WTC11 (cell line): ENCODE results near the gene DPP10. TPM values are rescaled to one million over a fixed set of nuclear protein-coding genes. Genes with fewer than 3 reads are reported as not detected.

Experiments
- ATAC-seq: fragments of 200-7000 bp; cut with Tn5 transposase; 2 replicates; pipeline ENCODE4 v1.10.0; 2021; ENCODE audit warnings: mild to moderate bottlenecking, moderate library complexity
- CTCF ChIA-PET: fragments of 300-600 bp; sonication (Branson Sonifier 250); formaldehyde crosslinking; loops from one replicate; lab custom pipeline; 2021; ENCODE audit warnings: antibody characterized with exemption; lab: Charles Lee
- POLR2A ChIA-PET: fragments of 350-600 bp; sonication (Branson Sonifier 250); formaldehyde crosslinking; loops from one replicate; lab custom pipeline; 2021; ENCODE audit warnings: antibody characterized with exemption; lab: Charles Lee
- DNase-seq: peaks from one replicate; pipeline ENCODE4 v3.0.0; 2021; ENCODE audit warnings: low spot score
- H3K27ac Mint-ChIP-seq: 2 replicates; pipeline ENCODE4 v1.8.0; 2021; ENCODE audit warnings: mixed read lengths
- H3K27me3 Mint-ChIP-seq: 2 replicates; pipeline ENCODE4 v1.8.0; 2021; ENCODE audit warnings: low read depth, mild to moderate bottlenecking, moderate library complexity, mixed read lengths
- H3K36me3 Mint-ChIP-seq: 2 replicates; pipeline ENCODE4 v1.8.0; 2021; ENCODE audit warnings: mixed read lengths
- H3K4me1 Mint-ChIP-seq: 2 replicates; pipeline ENCODE4 v1.8.0; 2022; ENCODE audit warnings: mixed read lengths
- H3K4me3 Mint-ChIP-seq: 2 replicates; pipeline ENCODE4 v1.8.0; 2021; ENCODE audit warnings: mild to moderate bottlenecking, moderate library complexity, mixed read lengths
- H3K9me3 Mint-ChIP-seq: 2 replicates; pipeline ENCODE4 v1.8.0; 2021; ENCODE audit warnings: mixed read lengths
- CREB1 ChIP-seq: sonication (generic); formaldehyde crosslinking; IDR thresholded peaks from 2 replicates; pipeline ENCODE4 v1.8.0; 2023; ENCODE audit warnings: mild to moderate bottlenecking, missing genetic modification reagents
- CREM ChIP-seq: sonication (generic); formaldehyde crosslinking; IDR thresholded peaks from 2 replicates; pipeline ENCODE4 v1.8.1; 2022; ENCODE audit warnings: mild to moderate bottlenecking, missing genetic modification reagents, moderate library complexity
- FOXK1 ChIP-seq: sonication (generic); formaldehyde crosslinking; IDR thresholded peaks from 2 replicates; pipeline ENCODE4 v1.8.0; 2022; ENCODE audit warnings: mild to moderate bottlenecking, moderate library complexity, missing genetic modification reagents
- GTF2I ChIP-seq: fragments of 250-450 bp; sonication (Bioruptor Pico); conservative IDR thresholded peaks from 2 replicates; pipeline ENCODE4 v1.4.0; 2021; ENCODE audit warnings: mild to moderate bottlenecking
- KAT7 ChIP-seq: sonication (generic); formaldehyde crosslinking; IDR thresholded peaks from 2 replicates; pipeline ENCODE4 v1.8.1; 2023; ENCODE audit warnings: missing genetic modification reagents, mild to moderate bottlenecking, borderline replicate concordance
- MXD4 ChIP-seq: fragments of 250-450 bp; sonication (Bioruptor Pico); IDR thresholded peaks from 2 replicates; pipeline ENCODE4 v1.8.0; 2021; ENCODE audit warnings: mild to moderate bottlenecking, moderate library complexity, borderline replicate concordance
- NFE2L1 ChIP-seq: sonication (generic); formaldehyde crosslinking; IDR thresholded peaks from 2 replicates; pipeline ENCODE4 v1.8.1; 2023; ENCODE audit warnings: missing genetic modification reagents
- NR3C1 ChIP-seq: sonication (generic); formaldehyde crosslinking; conservative IDR thresholded peaks from 2 replicates; pipeline ENCODE4 v1.8.1; 2023; ENCODE audit warnings: low read depth, mild to moderate bottlenecking, missing genetic modification reagents
- RELA ChIP-seq: sonication (generic); formaldehyde crosslinking; IDR thresholded peaks from 2 replicates; pipeline ENCODE4 v1.8.1; 2022; ENCODE audit warnings: missing genetic modification reagents, mild to moderate bottlenecking, borderline replicate concordance
- TEAD4 ChIP-seq: sonication (generic); formaldehyde crosslinking; IDR thresholded peaks from 2 replicates; pipeline ENCODE4 v1.8.0; 2022; ENCODE audit warnings: mild to moderate bottlenecking, missing genetic modification reagents
- ZNF121 ChIP-seq: sonication (generic); formaldehyde crosslinking; IDR thresholded peaks from 2 replicates; pipeline ENCODE4 v1.8.0; 2023; ENCODE audit warnings: missing genetic modification reagents
- ZNF263 ChIP-seq: sonication (generic); formaldehyde crosslinking; IDR thresholded peaks from 2 replicates; pipeline ENCODE4 v1.8.1; 2022; ENCODE audit warnings: low read depth, mild to moderate bottlenecking, moderate library complexity, missing genetic modification reagents
- ZNF416 ChIP-seq: fragments of 250-450 bp; sonication (Bioruptor Pico); IDR thresholded peaks from 2 replicates; pipeline ENCODE4 v1.9.0; 2021; ENCODE audit warnings: mild to moderate bottlenecking, inconsistent platforms
- ZNF671 ChIP-seq: fragments of 250-450 bp; sonication (Bioruptor Pico); IDR thresholded peaks from 2 replicates; pipeline ENCODE4 v1.8.0; 2021; ENCODE audit warnings: mild to moderate bottlenecking
- total RNA-seq: library from RNA; stranded (reverse); gene quantifications from 3 replicates; pipeline ENCODE4 v1.2.3, GENCODE V29; 2021
- TF ChIP-seq, protein P1 (sequence below): sonication (generic); formaldehyde crosslinking; IDR thresholded peaks from 2 replicates; pipeline ENCODE4 v1.8.0; 2023; ENCODE audit warnings: mild to moderate bottlenecking, missing genetic modification reagents
- TF ChIP-seq, protein P2 (sequence below): fragments of 250-450 bp; sonication (Bioruptor Pico); IDR thresholded peaks from 2 replicates; pipeline ENCODE4 v2.1.2; 2022; ENCODE audit warnings: mild to moderate bottlenecking, moderate library complexity
- TF ChIP-seq, protein P3 (sequence below): sonication (generic); formaldehyde crosslinking; IDR thresholded peaks from 2 replicates; pipeline ENCODE4 v1.8.0; 2023; ENCODE audit warnings: missing genetic modification reagents
- TF ChIP-seq, protein P4 (sequence below): sonication (generic); formaldehyde crosslinking; IDR thresholded peaks from 2 replicates; pipeline ENCODE4 v1.8.0; 2022; ENCODE audit warnings: mild to moderate bottlenecking, missing genetic modification reagents
- TF ChIP-seq, protein P5 (sequence below): fragments of 250-450 bp; sonication (Bioruptor Pico); conservative IDR thresholded peaks from 2 replicates; pipeline ENCODE4 v1.9.0; 2021; ENCODE audit warnings: mild to moderate bottlenecking
- TF ChIP-seq, protein P6 (sequence below): sonication (generic); formaldehyde crosslinking; IDR thresholded peaks from 2 replicates; pipeline ENCODE4 v1.8.1; 2022; ENCODE audit warnings: mild to moderate bottlenecking, moderate library complexity, missing genetic modification reagents
- TF ChIP-seq, protein P7 (sequence below): sonication (generic); formaldehyde crosslinking; IDR thresholded peaks from 2 replicates; pipeline ENCODE4 v1.8.1; 2023; ENCODE audit warnings: mild to moderate bottlenecking, missing genetic modification reagents
- TF ChIP-seq, protein P8 (sequence below): sonication (generic); formaldehyde crosslinking; IDR thresholded peaks from 2 replicates; pipeline ENCODE4 v1.8.0; 2022; ENCODE audit warnings: mild to moderate bottlenecking, missing genetic modification reagents
- TF ChIP-seq, protein P9 (sequence below): sonication (generic); formaldehyde crosslinking; IDR thresholded peaks from 2 replicates; pipeline ENCODE4 v1.8.1; 2022; ENCODE audit warnings: low read depth, mild to moderate bottlenecking, moderate library complexity, missing genetic modification reagents, borderline replicate concordance

DPP10 gene
- total RNA-seq, 1 experiment from 2014 or later: 4.0 TPM

DNA sequence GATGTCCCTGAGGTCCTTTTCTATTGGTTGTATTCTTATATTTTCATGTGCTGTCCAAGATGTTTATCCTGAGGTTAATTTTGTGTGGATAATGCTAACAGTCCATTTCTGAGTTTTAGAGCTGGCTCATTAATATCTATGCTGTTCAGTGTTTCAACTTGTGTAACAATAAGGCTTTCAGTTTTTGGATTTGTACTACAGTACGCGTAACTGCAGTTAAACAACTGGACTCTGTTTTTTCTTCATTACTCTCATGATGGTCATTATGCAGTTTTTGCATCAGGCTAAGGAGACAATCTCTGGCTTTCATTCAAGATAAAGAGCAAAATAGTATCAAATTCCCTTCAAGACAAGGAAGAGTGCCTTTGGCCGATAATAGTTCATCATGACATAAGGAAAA, 1364.8 kb downstream of the DPP10 start:
- DNase-seq (no peak), ATAC-seq (no peak)
- TF ChIP-seq ZNF416 (CRISPR knock-in tag) (no peak), FOXK1 (CRISPR knock-in tag) (no peak), TEAD4 (no peak), ZNF263 (CRISPR knock-in tag) (no peak), NFE2L1 (no peak)
- TF ChIP-seq, protein P1, sequence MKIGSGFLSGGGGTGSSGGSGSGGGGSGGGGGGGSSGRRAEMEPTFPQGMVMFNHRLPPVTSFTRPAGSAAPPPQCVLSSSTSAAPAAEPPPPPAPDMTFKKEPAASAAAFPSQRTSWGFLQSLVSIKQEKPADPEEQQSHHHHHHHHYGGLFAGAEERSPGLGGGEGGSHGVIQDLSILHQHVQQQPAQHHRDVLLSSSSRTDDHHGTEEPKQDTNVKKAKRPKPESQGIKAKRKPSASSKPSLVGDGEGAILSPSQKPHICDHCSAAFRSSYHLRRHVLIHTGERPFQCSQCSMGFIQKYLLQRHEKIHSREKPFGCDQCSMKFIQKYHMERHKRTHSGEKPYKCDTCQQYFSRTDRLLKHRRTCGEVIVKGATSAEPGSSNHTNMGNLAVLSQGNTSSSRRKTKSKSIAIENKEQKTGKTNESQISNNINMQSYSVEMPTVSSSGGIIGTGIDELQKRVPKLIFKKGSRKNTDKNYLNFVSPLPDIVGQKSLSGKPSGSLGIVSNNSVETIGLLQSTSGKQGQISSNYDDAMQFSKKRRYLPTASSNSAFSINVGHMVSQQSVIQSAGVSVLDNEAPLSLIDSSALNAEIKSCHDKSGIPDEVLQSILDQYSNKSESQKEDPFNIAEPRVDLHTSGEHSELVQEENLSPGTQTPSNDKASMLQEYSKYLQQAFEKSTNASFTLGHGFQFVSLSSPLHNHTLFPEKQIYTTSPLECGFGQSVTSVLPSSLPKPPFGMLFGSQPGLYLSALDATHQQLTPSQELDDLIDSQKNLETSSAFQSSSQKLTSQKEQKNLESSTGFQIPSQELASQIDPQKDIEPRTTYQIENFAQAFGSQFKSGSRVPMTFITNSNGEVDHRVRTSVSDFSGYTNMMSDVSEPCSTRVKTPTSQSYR (CRISPR knock-in tag): no peak
- TF ChIP-seq, protein P2, sequence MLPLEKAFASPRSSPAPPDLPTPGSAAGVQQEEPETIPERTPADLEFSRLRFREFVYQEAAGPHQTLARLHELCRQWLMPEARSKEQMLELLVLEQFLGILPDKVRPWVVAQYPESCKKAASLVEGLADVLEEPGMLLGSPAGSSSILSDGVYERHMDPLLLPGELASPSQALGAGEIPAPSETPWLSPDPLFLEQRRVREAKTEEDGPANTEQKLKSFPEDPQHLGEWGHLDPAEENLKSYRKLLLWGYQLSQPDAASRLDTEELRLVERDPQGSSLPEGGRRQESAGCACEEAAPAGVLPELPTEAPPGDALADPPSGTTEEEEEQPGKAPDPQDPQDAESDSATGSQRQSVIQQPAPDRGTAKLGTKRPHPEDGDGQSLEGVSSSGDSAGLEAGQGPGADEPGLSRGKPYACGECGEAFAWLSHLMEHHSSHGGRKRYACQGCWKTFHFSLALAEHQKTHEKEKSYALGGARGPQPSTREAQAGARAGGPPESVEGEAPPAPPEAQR: no peak
- TF ChIP-seq, protein P3, sequence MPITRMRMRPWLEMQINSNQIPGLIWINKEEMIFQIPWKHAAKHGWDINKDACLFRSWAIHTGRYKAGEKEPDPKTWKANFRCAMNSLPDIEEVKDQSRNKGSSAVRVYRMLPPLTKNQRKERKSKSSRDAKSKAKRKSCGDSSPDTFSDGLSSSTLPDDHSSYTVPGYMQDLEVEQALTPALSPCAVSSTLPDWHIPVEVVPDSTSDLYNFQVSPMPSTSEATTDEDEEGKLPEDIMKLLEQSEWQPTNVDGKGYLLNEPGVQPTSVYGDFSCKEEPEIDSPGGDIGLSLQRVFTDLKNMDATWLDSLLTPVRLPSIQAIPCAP (CRISPR knock-in tag): no peak
- TF ChIP-seq, protein P4, sequence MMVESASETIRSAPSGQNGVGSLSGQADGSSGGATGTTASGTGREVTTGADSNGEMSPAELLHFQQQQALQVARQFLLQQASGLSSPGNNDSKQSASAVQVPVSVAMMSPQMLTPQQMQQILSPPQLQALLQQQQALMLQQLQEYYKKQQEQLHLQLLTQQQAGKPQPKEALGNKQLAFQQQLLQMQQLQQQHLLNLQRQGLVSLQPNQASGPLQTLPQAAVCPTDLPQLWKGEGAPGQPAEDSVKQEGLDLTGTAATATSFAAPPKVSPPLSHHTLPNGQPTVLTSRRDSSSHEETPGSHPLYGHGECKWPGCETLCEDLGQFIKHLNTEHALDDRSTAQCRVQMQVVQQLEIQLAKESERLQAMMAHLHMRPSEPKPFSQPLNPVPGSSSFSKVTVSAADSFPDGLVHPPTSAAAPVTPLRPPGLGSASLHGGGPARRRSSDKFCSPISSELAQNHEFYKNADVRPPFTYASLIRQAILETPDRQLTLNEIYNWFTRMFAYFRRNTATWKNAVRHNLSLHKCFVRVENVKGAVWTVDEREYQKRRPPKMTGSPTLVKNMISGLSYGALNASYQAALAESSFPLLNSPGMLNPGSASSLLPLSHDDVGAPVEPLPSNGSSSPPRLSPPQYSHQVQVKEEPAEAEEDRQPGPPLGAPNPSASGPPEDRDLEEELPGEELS (CRISPR knock-in tag): no peak
- TF ChIP-seq, protein P5, sequence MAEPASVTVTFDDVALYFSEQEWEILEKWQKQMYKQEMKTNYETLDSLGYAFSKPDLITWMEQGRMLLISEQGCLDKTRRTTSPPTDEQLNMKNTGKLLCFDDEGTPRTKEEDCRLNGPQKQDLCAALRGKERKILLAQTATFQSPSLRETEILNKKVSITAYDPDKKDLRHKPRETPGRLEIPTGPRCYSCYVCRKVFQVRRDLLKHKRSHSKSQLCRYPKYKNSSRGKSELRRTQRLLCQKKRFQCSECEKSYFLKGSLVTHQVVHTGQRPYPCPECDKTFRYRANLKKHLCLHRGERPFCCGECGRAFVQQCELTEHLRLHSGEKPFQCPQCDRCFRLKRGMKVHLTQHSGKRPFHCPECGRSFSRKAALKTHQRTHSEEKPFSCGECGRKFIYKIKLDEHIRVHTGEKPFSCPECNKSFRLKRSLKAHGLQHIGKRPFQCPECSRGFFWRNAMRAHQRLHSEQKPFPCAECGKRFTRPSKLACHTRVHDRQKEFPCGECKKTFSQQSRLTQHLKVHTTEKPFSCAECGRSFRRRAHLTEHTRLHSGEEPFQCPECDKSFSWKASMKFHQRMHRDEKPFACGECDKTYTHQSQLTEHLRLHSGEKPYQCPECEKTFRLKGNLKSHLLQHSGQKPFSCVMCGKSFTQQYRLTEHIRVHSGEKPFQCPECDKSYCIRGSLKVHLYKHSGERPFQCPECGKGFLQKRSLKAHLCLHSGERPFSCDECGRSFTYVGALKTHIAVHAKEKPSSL (CRISPR knock-in tag): no peak
- POLR2A ChIA-PET: no interaction called here
- CTCF ChIA-PET: no interaction called here
- H3K4me3 Mint-ChIP-seq: no peak overlapping the region
- H3K27ac Mint-ChIP-seq: no peak overlapping the region
- H3K27me3 Mint-ChIP-seq: no peaks in the 10 kb centered on the region
- H3K4me1 Mint-ChIP-seq: no peaks in the 10 kb centered on the region
- H3K36me3 Mint-ChIP-seq: peaks cover 24% of the 10 kb centered on the region
- peaks cover 44% of the 10 kb centered on the region for H3K9me3 Mint-ChIP-seq

DNA sequence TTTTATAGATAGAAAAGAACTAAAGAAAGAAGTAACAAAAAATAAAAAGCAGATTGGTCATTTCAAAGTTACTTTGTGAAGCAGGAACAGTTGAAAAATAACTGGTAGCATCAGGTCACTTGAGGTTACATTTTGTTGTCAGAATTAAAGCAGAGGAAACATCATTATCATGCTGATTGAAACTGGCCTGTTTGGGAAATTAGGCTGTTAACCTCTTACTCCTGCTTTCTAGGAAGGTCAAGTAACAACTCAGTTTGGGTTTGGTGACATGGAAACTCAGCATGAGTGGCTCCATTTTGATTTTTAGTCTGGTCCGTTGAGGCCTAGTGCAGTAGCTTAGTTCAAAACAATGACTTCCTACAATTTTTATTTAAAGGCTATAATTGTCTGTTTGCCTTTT, 1383.5 kb downstream of the DPP10 start:
- DNase-seq: no peak
- H3K4me1 Mint-ChIP-seq: peaks cover 10% of the 10 kb centered on the region
- CTCF ChIA-PET: no interaction called here
- no peak for TF ChIP-seq RELA (CRISPR knock-in tag)
- TF ChIP-seq, protein P6, sequence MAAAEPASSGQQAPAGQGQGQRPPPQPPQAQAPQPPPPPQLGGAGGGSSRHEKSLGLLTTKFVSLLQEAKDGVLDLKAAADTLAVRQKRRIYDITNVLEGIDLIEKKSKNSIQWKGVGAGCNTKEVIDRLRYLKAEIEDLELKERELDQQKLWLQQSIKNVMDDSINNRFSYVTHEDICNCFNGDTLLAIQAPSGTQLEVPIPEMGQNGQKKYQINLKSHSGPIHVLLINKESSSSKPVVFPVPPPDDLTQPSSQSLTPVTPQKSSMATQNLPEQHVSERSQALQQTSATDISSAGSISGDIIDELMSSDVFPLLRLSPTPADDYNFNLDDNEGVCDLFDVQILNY: no peak
- TF ChIP-seq NR3C1: no peak
- TF ChIP-seq, protein P7, sequence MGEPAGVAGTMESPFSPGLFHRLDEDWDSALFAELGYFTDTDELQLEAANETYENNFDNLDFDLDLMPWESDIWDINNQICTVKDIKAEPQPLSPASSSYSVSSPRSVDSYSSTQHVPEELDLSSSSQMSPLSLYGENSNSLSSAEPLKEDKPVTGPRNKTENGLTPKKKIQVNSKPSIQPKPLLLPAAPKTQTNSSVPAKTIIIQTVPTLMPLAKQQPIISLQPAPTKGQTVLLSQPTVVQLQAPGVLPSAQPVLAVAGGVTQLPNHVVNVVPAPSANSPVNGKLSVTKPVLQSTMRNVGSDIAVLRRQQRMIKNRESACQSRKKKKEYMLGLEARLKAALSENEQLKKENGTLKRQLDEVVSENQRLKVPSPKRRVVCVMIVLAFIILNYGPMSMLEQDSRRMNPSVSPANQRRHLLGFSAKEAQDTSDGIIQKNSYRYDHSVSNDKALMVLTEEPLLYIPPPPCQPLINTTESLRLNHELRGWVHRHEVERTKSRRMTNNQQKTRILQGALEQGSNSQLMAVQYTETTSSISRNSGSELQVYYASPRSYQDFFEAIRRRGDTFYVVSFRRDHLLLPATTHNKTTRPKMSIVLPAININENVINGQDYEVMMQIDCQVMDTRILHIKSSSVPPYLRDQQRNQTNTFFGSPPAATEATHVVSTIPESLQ (CRISPR knock-in tag): no peak
- no peak for TF ChIP-seq CREM (CRISPR knock-in tag)
- TF ChIP-seq, protein P8, sequence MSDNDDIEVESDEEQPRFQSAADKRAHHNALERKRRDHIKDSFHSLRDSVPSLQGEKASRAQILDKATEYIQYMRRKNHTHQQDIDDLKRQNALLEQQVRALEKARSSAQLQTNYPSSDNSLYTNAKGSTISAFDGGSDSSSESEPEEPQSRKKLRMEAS: no peak
- TF ChIP-seq KAT7 (CRISPR knock-in tag): no peak
- TF ChIP-seq ZNF121 (CRISPR knock-in tag): no peak
- TF ChIP-seq, protein P9, sequence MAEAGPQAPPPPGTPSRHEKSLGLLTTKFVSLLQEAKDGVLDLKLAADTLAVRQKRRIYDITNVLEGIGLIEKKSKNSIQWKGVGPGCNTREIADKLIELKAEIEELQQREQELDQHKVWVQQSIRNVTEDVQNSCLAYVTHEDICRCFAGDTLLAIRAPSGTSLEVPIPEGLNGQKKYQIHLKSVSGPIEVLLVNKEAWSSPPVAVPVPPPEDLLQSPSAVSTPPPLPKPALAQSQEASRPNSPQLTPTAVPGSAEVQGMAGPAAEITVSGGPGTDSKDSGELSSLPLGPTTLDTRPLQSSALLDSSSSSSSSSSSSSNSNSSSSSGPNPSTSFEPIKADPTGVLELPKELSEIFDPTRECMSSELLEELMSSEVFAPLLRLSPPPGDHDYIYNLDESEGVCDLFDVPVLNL (CRISPR knock-in tag): no peak
- no peak for TF ChIP-seq CREB1 (CRISPR knock-in tag)
- TF ChIP-seq GTF2I: no peak
- no peak for TF ChIP-seq MXD4 (CRISPR knock-in tag)
- TF ChIP-seq ZNF671 (CRISPR knock-in tag): no peak

More for the DNA sequence above, 1383.5 kb downstream of the DPP10 start:
- Mint-ChIP-seq H3K27me3 (peaks cover 7% of the 10 kb centered on the region), H3K36me3 (peaks cover 9% of the 10 kb centered on the region; the same call in 1 of the 2 replicates), H3K9me3 (peaks cover 21% of the 10 kb centered on the region), H3K4me3 (no peak overlapping the region), H3K27ac (no peak overlapping the region)
- POLR2A ChIA-PET: no interaction called here
- ATAC-seq: no peak
